K562 (cell line): ENCODE results near the gene ADAM19. TPM values are rescaled to one million over a fixed set of nuclear protein-coding genes. Genes with fewer than 3 reads are reported as not detected.

ENCODE experiments used
- ATAC-seq: fragments of 200-7000 bp; cut with Tn5 transposase; 3 replicates; pipeline ENCODE4 v1.9.1; 2020; ENCODE audit warnings: moderate library complexity
- BruUV-seq: library from RNA; stranded (reverse); fragments of 400-500 nt; replicated peaks from 2 replicates; lab custom pipeline; 2021; lab: Mats Ljungman, UMichigan
- CTCF ChIA-PET: fragments of 300-600 bp; formaldehyde crosslinking; extraction: SDS; loops from one replicate; lab custom pipeline; 2021; ENCODE audit warnings: low intra/inter-chr PET ratio; lab: Yijun Ruan, JAX
- POLR2A ChIA-PET: fragments of 300-600, 350-650 bp; sonication (Branson Sonifier 250); formaldehyde crosslinking; extraction: SDS; loops from one replicate; lab custom pipeline; 2021; ENCODE audit warnings: antibody characterized with exemption, inconsistent platforms; lab: Yijun Ruan, JAX
- DNase-seq, 4 experiments: peaks; one replicate each; pipeline versions ENCODE4 v3.0.0 to v3.0.0-alpha.2; 2011 to 2018; ENCODE audit warnings: low spot score in 3 of 4, mixed read lengths in 3 of 4; ENCODE audit errors: extremely low read depth in 1 of 4
- FAIRE-seq: peaks from 2 replicates; lab custom pipeline; 2011; peaks lifted over from hg19 to GRCh38; lab: Jason Lieb, UNC
- H2AFZ ChIP-seq: 2 replicates; pipeline ENCODE4 v1.6.0; 2011; ENCODE audit warnings: low read depth, low read length, control low read depth, inconsistent platforms
- H3K27ac ChIP-seq: fragments of 200-600 bp; 3 replicates; pipeline ENCODE4 v1.8.0; 2011; ENCODE audit warnings: low read depth, mild to moderate bottlenecking, control low read depth, inconsistent platforms, low read length, moderate library complexity, mixed read lengths; ENCODE audit errors: extremely low read depth
- H3K27me3 ChIP-seq, 2 experiments: fragments of 300-600 bp in 1 of 2; 2 replicates in 1 of 2; 3 replicates in 1 of 2; pipeline versions ENCODE4 v1.6.0 to v1.8.0; 2011; ENCODE audit warnings: inconsistent platforms in 2 of 2, low read length in 2 of 2, mild to moderate bottlenecking in 1 of 2, mixed read lengths in 1 of 2, moderate library complexity in 1 of 2; ENCODE audit not compliant: control insufficient read depth in 2 of 2, insufficient read depth in 2 of 2
- H3K36me3 ChIP-seq: fragments of 300-600 bp; 3 replicates; pipeline ENCODE4 v1.8.0; 2011; ENCODE audit warnings: mild to moderate bottlenecking, low read length, inconsistent platforms; ENCODE audit not compliant: control insufficient read depth, insufficient read depth
- H3K4me1 ChIP-seq, 2 experiments: fragments of 200-600 bp in 1 of 2; replicated peaks in 1 of 2; 2 replicates in 1 of 2; 3 replicates in 1 of 2; pipeline versions ENCODE4 v1.5.1 to v1.8.0; 2011; ENCODE audit warnings: inconsistent platforms in 2 of 2, low read length in 2 of 2, mild to moderate bottlenecking in 1 of 2, mixed read lengths in 1 of 2, moderate library complexity in 1 of 2; ENCODE audit not compliant: control insufficient read depth in 2 of 2, insufficient read depth in 2 of 2
- H3K4me2 ChIP-seq: 2 replicates; pipeline ENCODE4 v1.6.1; 2011; ENCODE audit warnings: low read length, control low read depth, inconsistent platforms, mixed read lengths; ENCODE audit not compliant: insufficient read depth
- H3K4me3 ChIP-seq: fragments of 200-600 bp; sonication (generic), shearing (Covaris generic); 2 replicates; pipeline ENCODE4 v1.5.1; 2016; ENCODE audit warnings: control low read depth, inconsistent platforms
- H3K79me2 ChIP-seq: fragments of 200-600 bp; 3 replicates; pipeline ENCODE4 v1.8.0; 2011; ENCODE audit warnings: low read length, inconsistent platforms; ENCODE audit not compliant: control insufficient read depth, insufficient read depth
- H3K9ac ChIP-seq, 2 experiments: 2 replicates each; pipeline versions ENCODE4 v1.6.0 to v1.6.1; 2011; ENCODE audit warnings: low read depth in 2 of 2, low read length in 2 of 2, control low read depth in 1 of 2, inconsistent platforms in 1 of 2, mild to moderate bottlenecking in 1 of 2, mixed read lengths in 1 of 2; ENCODE audit not compliant: insufficient read depth in 1 of 2
- H3K9me1 ChIP-seq: one replicate; pipeline ENCODE4 v1.6.0; 2011; ENCODE audit warnings: inconsistent platforms, mild to moderate bottlenecking, low read length, moderate library complexity; ENCODE audit not compliant: control insufficient read depth, insufficient read depth
- H3K9me3 ChIP-seq: replicated peaks from 2 replicates; pipeline ENCODE4 v1.5.1; 2011; ENCODE audit warnings: low read depth, low read length, inconsistent platforms; ENCODE audit not compliant: control insufficient read depth, insufficient read depth
- H4K20me1 ChIP-seq: replicated peaks from 2 replicates; pipeline ENCODE4 v1.6.1; 2011; ENCODE audit warnings: low read length, inconsistent platforms, mixed read lengths; ENCODE audit not compliant: control insufficient read depth, insufficient read depth
- BCL6 ChIP-seq: fragments of 250-450 bp; sonication (Bioruptor Pico); IDR thresholded peaks from 2 replicates; pipeline ENCODE4 v1.4.0; 2020
- BCOR ChIP-seq: fragments of 450-650 bp; IDR thresholded peaks from 2 replicates; pipeline ENCODE4 v1.6.1; 2016
- CBFA2T2 ChIP-seq: fragments of 450-650 bp; conservative IDR thresholded peaks from 2 replicates; pipeline ENCODE4 v1.6.1; 2017; ENCODE audit warnings: mild to moderate bottlenecking
- ELK3 ChIP-seq: fragments of 450-650 bp; formaldehyde crosslinking; IDR thresholded peaks from 2 replicates; pipeline ENCODE4 v1.4.0; 2020; ENCODE audit warnings: mild to moderate bottlenecking
- FIP1L1 ChIP-seq: fragments of 200-400 bp; formaldehyde crosslinking; IDR thresholded peaks from 2 replicates; pipeline ENCODE4 v1.6.1; 2018; ENCODE audit warnings: mild to moderate bottlenecking, low read depth, low read length; ENCODE audit not compliant: poor library complexity, severe bottlenecking
- GABPA ChIP-seq: fragments of 200-800 bp; sonication (Bioruptor generic); conservative IDR thresholded peaks from 2 replicates; pipeline ENCODE4 v1.6.1; 2016; ENCODE audit warnings: low read depth, missing genetic modification characterization, missing compliant biosample characterization
- MEF2D ChIP-seq: conservative IDR thresholded peaks from 2 replicates; pipeline ENCODE4 v1.6.1; 2016; ENCODE audit warnings: low read depth, missing genetic modification characterization, missing compliant biosample characterization
- MIER1 ChIP-seq: fragments of 450-650 bp; IDR thresholded peaks from 2 replicates; pipeline ENCODE4 v1.6.1; 2016; ENCODE audit warnings: antibody characterized with exemption, mild to moderate bottlenecking, low read depth
- MYC ChIP-seq, 2 experiments: fragments of 250-450 bp in 1 of 2; sonication (Bioruptor Pico) in 1 of 2; IDR thresholded peaks; 2 replicates each; pipeline versions ENCODE4 v1.5.1 to v1.6.1; 2012 to 2021; ENCODE audit warnings: low read depth in 2 of 2, borderline replicate concordance in 1 of 2, improper control_type of control experiment in 1 of 2, low read length in 1 of 2, mild to moderate bottlenecking in 1 of 2, moderate library complexity in 1 of 2
- OTX1 ChIP-seq: fragments of 450-650 bp; formaldehyde crosslinking; IDR thresholded peaks from 2 replicates; pipeline ENCODE4 v1.4.0; 2022; ENCODE audit warnings: mild to moderate bottlenecking
- POLR3G ChIP-seq: IDR thresholded peaks from 2 replicates; pipeline ENCODE4 v1.6.1; 2011; ENCODE audit not compliant: insufficient read length, insufficient replicate concordance; ENCODE audit errors: extremely low read depth
- SAFB2 ChIP-seq: fragments of 200-400 bp; formaldehyde crosslinking; IDR thresholded peaks from 2 replicates; pipeline ENCODE4 v1.6.1; 2018; ENCODE audit warnings: borderline replicate concordance, low read length, low read depth, moderate library complexity; ENCODE audit not compliant: severe bottlenecking
- SRSF3 ChIP-seq: fragments of 200-400 bp; formaldehyde crosslinking; IDR thresholded peaks from 2 replicates; pipeline ENCODE4 v1.6.1; 2016; ENCODE audit warnings: mild to moderate bottlenecking, low read length, moderate library complexity; ENCODE audit not compliant: insufficient read depth
- TCF7 ChIP-seq: sonication (generic); IDR thresholded peaks from 2 replicates; pipeline ENCODE4 v1.6.1; 2016; ENCODE audit warnings: antibody characterized with exemption, borderline replicate concordance
- U2AF1 ChIP-seq: fragments of 200-400 bp; formaldehyde crosslinking; optimal IDR thresholded peaks from 2 replicates; pipeline ENCODE3; 2017; ENCODE audit warnings: mild to moderate bottlenecking, low read depth, low read length, moderate library complexity
- ZC3H8 ChIP-seq: fragments of 450-650 bp; IDR thresholded peaks from 2 replicates; pipeline ENCODE4 v1.6.1; 2017
- ZKSCAN1 ChIP-seq: fragments of 150-350 bp; IDR thresholded peaks from 2 replicates; pipeline ENCODE4 v1.6.1; 2016; ENCODE audit warnings: low read depth, low read length
- ZNF592 ChIP-seq: fragments of 450-650 bp; IDR thresholded peaks from 2 replicates; pipeline ENCODE4 v1.6.1; 2017; ENCODE audit warnings: antibody characterized with exemption, mild to moderate bottlenecking
- ZNF778 ChIP-seq: fragments of 450-650 bp; formaldehyde crosslinking; IDR thresholded peaks from 2 replicates; pipeline ENCODE4 v1.4.0; 2020; ENCODE audit warnings: mild to moderate bottlenecking, moderate library complexity
- ZNF780A ChIP-seq: fragments of 250-450 bp; sonication (Bioruptor Pico); IDR thresholded peaks from 2 replicates; pipeline ENCODE4 v1.5.0; 2021; ENCODE audit warnings: mild to moderate bottlenecking
- WGBS: fragments of 100-300 bp; shearing (Covaris generic); methylation state at CpG from one replicate; pipeline ENCODE4 v1.1.6; 2016; ENCODE audit warnings: low coverage, mixed read lengths; ENCODE audit not compliant: insufficient coverage; ENCODE audit errors: missing lambda C conversion rate; 5-methylcytosine and 5-hydroxymethylcytosine counted together
- in situ Hi-C: fragments of 300-500 bp; cut with MboI; formaldehyde crosslinking; loops from 4 replicates; pipeline ENCODE4 v1.15.0; 2018; ENCODE audit warnings: inconsistent platforms, mixed read lengths
- intact Hi-C: fragments of 100-400 bp; cut with micrococcal nuclease; formaldehyde crosslinking; loops from 2 replicates; pipeline ENCODE4 v1.14.2; 2022
- polyA plus RNA-seq, 8 experiments: library from polyadenylated mRNA; depleted of rRNA in 4 of 8; stranded (reverse) in 5 of 8; unstranded in 3 of 8; fragments of >200 nt; fragmentation: Nextera tagmentation in 2 of 8; fragmentation: Illumina TruSeq in 1 of 8; extraction: Ambion mirVana in 2 of 8; extraction: Trizol in 1 of 8; gene quantifications; 2 replicates each; pipeline versions ENCODE4 v1.2.1 to v1.2.3, GENCODE V29; 2011 to 2014; ENCODE audit warnings: inconsistent platforms in 1 of 8, missing spikeins in 1 of 8
- total RNA-seq, 7 experiments: library from RNA; depleted of rRNA in 6 of 7; stranded (reverse); fragments of >200 nt in 6 of 7; fragmentation: Illumina TruSeq in 2 of 7; extraction: Trizol in 2 of 7; gene quantifications; 2 replicates each; pipeline versions ENCODE4 v1.2.1 to v1.2.3, GENCODE V29; 2011 to 2021; ENCODE audit warnings: low replicate concordance in 1 of 7

The ADAM19 gene
- total and polyA plus RNA-seq, 9 of the 15 experiments (the other 6 are each of a cell fraction or from before 2014, with no cell fraction given): 0.11 to 1.1 (median 0.43) TPM

- no peaks in the 10 kb centered on the region for H4K20me1 ChIP-seq
- intact Hi-C loops (no loop called here), in situ Hi-C loops (no loop called here)
- ChIA-PET POLR2A (interaction anchor here (0.6 to 0.9 kb wide), 5 partner anchors 11 to 66 kb away, joined by 3 read pairs; no protein-coding TSS in a partner anchor), CTCF (no interaction called here)
- BruUV-seq: no TSS peak
- peak in 1 of 4 experiments; percentile 34 for DNase-seq
- peaks cover 0 to 11% of the 10 kb centered on the region in 2 experiments; a peak in 2 of 5 replicates for H3K27me3 ChIP-seq
- peak overlapping the region; percentile 21; the same call in 1 of the 2 replicates for H3K4me2 ChIP-seq
- no peak overlapping the region for H3K9ac ChIP-seq
- H3K9me3 ChIP-seq: no peaks in the 10 kb centered on the region
- no peaks in the 10 kb centered on the region for H3K36me3 ChIP-seq
- peaks cover 2 to 20% of the 10 kb centered on the region in 2 experiments; a peak in 3 of 5 replicates for H3K4me1 ChIP-seq
- H3K27ac ChIP-seq: no peak overlapping the region
- H3K9me1 ChIP-seq: no peaks in the 10 kb centered on the region
- 0% methylated on average over 6 of the region's 6 CpGs for WGBS
- no peaks in the 10 kb centered on the region for H3K79me2 ChIP-seq
- FAIRE-seq: peak; percentile 46
- H2AFZ ChIP-seq: peak overlapping the region; percentile 34; the same call in 1 of the 2 replicates
- no peak overlapping the region for H3K4me3 ChIP-seq
- peak; percentile 54 for ATAC-seq
- no peak for TF ChIP-seq SRSF3
- no peak for TF ChIP-seq ZC3H8
- TF ChIP-seq BCL6 (CRISPR knock-in tag): no peak
- no peak for TF ChIP-seq OTX1
- no peak for TF ChIP-seq ZNF778 (CRISPR knock-in tag)
- no peak for TF ChIP-seq BCOR
- no peak for TF ChIP-seq POLR3G
- TF ChIP-seq ZKSCAN1: no peak
- TF ChIP-seq ZNF780A: no peak
- no peak for TF ChIP-seq CBFA2T2
- no peak for TF ChIP-seq MIER1
- no peak for TF ChIP-seq U2AF1
- no peak for TF ChIP-seq FIP1L1
- no peak for TF ChIP-seq MYC (IDR thresholded peaks at IDR 0.05; ENCODE audit: low read depth, low read length)
- no peak for TF ChIP-seq MYC (CRISPR knock-in tag; IDR thresholded peaks at IDR 0.05; ENCODE audit: borderline replicate concordance, low read depth)
- no peak for TF ChIP-seq SAFB2
- TF ChIP-seq ZNF592: no peak
- 0 out of 2 replicates have a peak, but pooled peaks have one; percentile 18 for TF ChIP-seq GABPA (tag)
- no peak for TF ChIP-seq TCF7
- TF ChIP-seq ELK3 (CRISPR knock-in tag): no peak
- TF ChIP-seq MEF2D (tag): peak; percentile 71
Measured at GRCh38 chr5:157571357-157571827, 4.2 kb downstream of the ADAM19 start.
